Thoracic aorta (tissue), 2 donors: ENCODE measurements around the gene KCTD3. TPM values are rescaled to one million over a fixed set of nuclear protein-coding genes. Genes with fewer than 3 reads are reported as not detected.

Source experiments
- ATAC-seq: fragments of 150-250 bp; one replicate; pipeline ENCODE4 v1.8.0; 2017; ENCODE audit warnings: low read depth; ENCODE audit not compliant: insufficient number of reproducible peaks, low FRiP score
- DNase-seq: peaks from one replicate; pipeline ENCODE4 v3.0.0-alpha.2; 2020; ENCODE audit warnings: low spot score
- H3K27ac ChIP-seq, 2 donors: fragments of 200-600 bp; sonication (generic); 1 replicate in 1 of 2; 2 replicates in 1 of 2; pipeline ENCODE4 v1.5.1; 2016; ENCODE audit warnings: mild to moderate bottlenecking in 2 of 2, moderate library complexity in 2 of 2
- H3K27me3 ChIP-seq: fragments of 200-600 bp; sonication (generic); replicated peaks from 2 replicates; pipeline ENCODE4 v1.6.0; 2016; ENCODE audit warnings: mild to moderate bottlenecking; ENCODE audit not compliant: insufficient read depth
- H3K36me3 ChIP-seq: fragments of 200-600 bp; sonication (generic); one replicate; pipeline ENCODE4 v1.5.1; 2016
- H3K4me1 ChIP-seq, 2 donors: fragments of 200-600 bp; sonication (generic); 1 replicate in 1 of 2; 2 replicates in 1 of 2; pipeline versions ENCODE4 v1.5.1 to v1.6.0; 2016; ENCODE audit warnings: low read depth in 2 of 2, mild to moderate bottlenecking in 1 of 2; ENCODE audit not compliant: control insufficient read depth in 1 of 2
- H3K4me3 ChIP-seq: fragments of 200-600 bp; sonication (generic); 2 replicates; pipeline ENCODE4 v1.5.1; 2016; ENCODE audit warnings: mild to moderate bottlenecking
- H3K9me3 ChIP-seq: fragments of 200-600 bp; sonication (generic); 2 replicates; pipeline ENCODE4 v1.5.1; 2016
- CTCF ChIP-seq: fragments of 200-600 bp; sonication (generic); IDR thresholded peaks from one replicate; pipeline ENCODE4 v1.5.1; 2019; ENCODE audit warnings: antibody characterized with exemption
- total RNA-seq, 2 donors: library from RNA; depleted of rRNA; stranded (reverse); fragments of >200 nt; gene quantifications; one replicate each; pipeline versions ENCODE4 v1.1.0 to v1.2.3, GENCODE V29; 2016

Gene KCTD3
- total RNA-seq, 2 donors from 2014 or later, result 31.0 to 50.7 TPM

DNA sequence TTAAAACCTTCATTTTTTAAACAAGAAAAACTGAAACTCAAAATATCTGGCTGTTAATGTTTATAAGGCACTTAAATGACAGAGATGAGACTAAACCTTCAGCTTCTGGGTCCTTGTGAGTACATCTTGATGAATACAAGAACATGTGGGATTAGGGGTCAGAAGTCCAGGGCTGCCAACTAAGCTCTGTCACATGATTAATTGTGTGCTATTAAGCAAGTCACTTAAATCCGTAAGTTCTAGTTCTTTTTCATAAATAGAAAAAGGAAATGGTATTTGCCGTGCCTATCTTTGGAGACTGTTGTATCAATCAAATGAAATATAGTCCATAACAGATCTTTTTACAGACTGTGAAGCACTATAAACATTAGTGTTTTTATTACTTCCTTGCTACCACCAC lies 43.2 kb upstream of the KCTD3 start:
- no peaks in the 10 kb centered on the region for H3K9me3 ChIP-seq
- no peaks in the 10 kb centered on the region for H3K27me3 ChIP-seq
- TF ChIP-seq CTCF, result no peak
- DNase-seq, result no peak
- H3K4me3 ChIP-seq, result no peak overlapping the region
- no peaks in the 10 kb centered on the region for H3K36me3 ChIP-seq
- H3K27ac ChIP-seq, result no peak overlapping the region
- no peaks in the 10 kb centered on the region for H3K4me1 ChIP-seq
- no peak for ATAC-seq

DNA sequence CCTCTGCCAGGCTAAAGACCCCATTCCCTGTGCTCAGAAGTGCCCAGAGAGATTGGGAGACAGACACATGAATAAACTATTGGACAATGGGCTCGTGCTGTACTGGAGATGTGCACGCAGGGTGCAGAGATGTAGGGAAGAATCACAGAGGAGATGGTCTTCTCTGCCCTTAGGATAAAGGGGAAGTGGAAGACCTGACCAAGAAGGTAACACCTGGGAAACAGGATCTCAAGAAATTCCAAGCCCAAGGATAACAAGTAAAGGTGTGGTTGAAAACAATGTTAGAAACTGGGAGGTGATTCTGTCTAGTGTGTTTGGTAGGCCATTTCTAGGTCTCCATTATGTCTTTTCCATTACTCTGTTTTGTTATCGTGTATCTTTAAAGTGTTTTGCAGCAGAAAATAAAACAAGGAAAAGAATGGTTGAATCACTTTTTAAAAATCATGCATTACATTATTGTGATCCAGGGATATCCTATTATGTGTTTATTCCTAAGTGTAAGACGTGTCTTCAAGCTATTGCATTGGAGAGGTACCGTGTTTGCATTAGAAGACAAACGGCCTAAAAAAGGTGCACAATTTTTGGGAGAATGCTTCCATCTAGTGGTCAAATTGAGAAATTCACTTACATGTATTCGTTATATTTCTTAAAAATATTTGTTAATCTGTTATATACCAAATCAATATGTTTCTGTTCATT lies 40.8 kb upstream of the KCTD3 start:
- H3K9me3 ChIP-seq, result no peaks in the 10 kb centered on the region
- ATAC-seq, result no peak
- no peak overlapping the region for H3K4me3 ChIP-seq

GRCh38 chr1:215526846-215527151 lies 40.3 kb upstream of the KCTD3 start:
- Histone ChIP-seq H3K4me3 (no peak overlapping the region), H3K27me3 (no peaks in the 10 kb centered on the region), H3K36me3 (no peaks in the 10 kb centered on the region), H3K4me1 (no peaks in the 10 kb centered on the region), H3K27ac (no peak overlapping the region), H3K9me3 (no peaks in the 10 kb centered on the region)
- no peak for TF ChIP-seq CTCF
- DNase-seq (no peak), ATAC-seq (no peak)

More for the DNA sequence above, 40.8 kb upstream of the KCTD3 start:
- Histone ChIP-seq H3K27ac (no peak overlapping the region), H3K36me3 (no peaks in the 10 kb centered on the region), H3K27me3 (no peaks in the 10 kb centered on the region), H3K4me1 (no peaks in the 10 kb centered on the region)
- DNase-seq, result no peak
- TF ChIP-seq CTCF, result peak; percentile 52

- Histone ChIP-seq H3K9me3 (no peaks in the 10 kb centered on the region), H3K27ac (no peak overlapping the region), H3K27me3 (no peaks in the 10 kb centered on the region), H3K36me3 (no peaks in the 10 kb centered on the region), H3K4me3 (no peak overlapping the region), H3K4me1 (no peaks in the 10 kb centered on the region)
- DNase-seq (no peak), ATAC-seq (no peak)
- TF ChIP-seq CTCF, result no peak
Measured at GRCh38 chr1:215529111-215529510, 38.0 kb upstream of the KCTD3 start.

DNA sequence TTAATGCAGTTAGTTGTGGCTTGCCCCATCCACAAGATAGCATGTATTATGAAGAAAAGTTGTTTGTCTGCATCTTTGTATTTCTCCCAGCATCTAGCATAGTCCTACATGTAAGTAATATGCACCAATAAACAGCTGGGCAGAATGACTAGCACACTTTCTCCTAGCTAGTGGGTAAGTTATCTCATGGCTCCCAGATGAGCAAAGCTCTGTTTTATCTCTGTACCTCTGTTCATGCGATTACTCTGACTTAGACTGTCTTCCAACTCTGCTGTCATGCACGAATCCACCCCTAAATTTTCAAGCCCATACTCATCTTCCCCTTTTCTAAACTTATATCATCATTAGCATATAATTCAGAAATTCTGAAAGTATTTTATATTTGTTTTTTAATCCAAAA lies 37.5 kb upstream of the KCTD3 start:
- ATAC-seq (no peak), DNase-seq (no peak)
- no peaks in the 10 kb centered on the region for H3K4me1 ChIP-seq
- no peak overlapping the region for H3K27ac ChIP-seq
- TF ChIP-seq CTCF, result no peak
- no peaks in the 10 kb centered on the region for H3K27me3 ChIP-seq
- H3K36me3 ChIP-seq, result no peaks in the 10 kb centered on the region
- H3K4me3 ChIP-seq, result no peak overlapping the region
- no peaks in the 10 kb centered on the region for H3K9me3 ChIP-seq
